22Rv1 (cell line): ENCODE data around the gene SLC44A4.

ENCODE experiments used
- CTCF ChIP-seq: fragments of 450-650 bp; IDR thresholded peaks from 2 replicates; pipeline ENCODE4 v1.5.1; 2017; ENCODE audit warnings: mild to moderate bottlenecking
- ZFX ChIP-seq: fragments of 450-650 bp; IDR thresholded peaks from 2 replicates; pipeline ENCODE4 v1.6.1; 2017; ENCODE audit warnings: antibody characterized with exemption, borderline replicate concordance

DNA sequence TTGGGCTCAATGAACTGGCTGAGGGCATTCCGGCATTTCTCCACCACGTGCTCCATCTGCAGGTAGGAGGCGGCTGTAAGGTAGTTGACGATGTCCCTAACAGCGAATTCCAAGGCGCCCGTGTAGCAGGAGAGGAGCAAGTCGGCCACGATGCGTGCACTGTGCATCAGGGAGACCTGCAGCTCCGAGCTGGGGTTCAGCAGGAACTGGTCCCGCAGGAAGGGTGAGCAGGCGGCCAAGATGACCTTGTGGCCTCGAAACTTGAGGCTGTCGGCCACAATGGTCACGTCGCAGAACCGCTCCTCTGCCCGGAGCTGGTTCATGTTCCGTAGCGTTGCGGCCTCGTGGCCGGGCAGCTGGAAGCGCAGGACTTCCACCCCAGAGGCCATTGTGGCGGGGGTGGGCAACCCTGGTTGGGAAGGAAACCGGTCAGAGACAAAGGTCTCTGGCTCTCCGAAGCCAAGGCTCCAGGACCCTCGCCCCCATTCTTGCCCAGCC, 22.2 kb upstream of the SLC44A4 start:
- no peak for TF ChIP-seq CTCF
- no peak for TF ChIP-seq ZFX
